Esophagus squamous epithelium (tissue), 5 donors: ENCODE measurements around the gene SRSF5. TPM values are rescaled to one million over a fixed set of nuclear protein-coding genes. Genes with fewer than 3 reads are reported as not detected.

ENCODE experiments used
- DNase-seq: peaks from one replicate; lab custom pipeline; 2025; lab: John Stamatoyannopoulos, UW
- H3K27ac ChIP-seq, 4 donors: fragments of 200-600 bp; sonication (generic); one replicate each; pipeline ENCODE4 v1.5.1; 2016 to 2019; ENCODE audit warnings: mild to moderate bottlenecking in 1 of 4
- H3K27me3 ChIP-seq, 4 donors: fragments of 200-600 bp; sonication (generic); 1 replicate in 3 of 4; 2 replicates in 1 of 4; pipeline versions ENCODE4 v1.5.1 to v1.6.0; 2017 to 2021; ENCODE audit warnings: antibody characterized with exemption in 1 of 4
- H3K36me3 ChIP-seq, 3 donors: fragments of 200-600 bp; sonication (generic); one replicate each; pipeline ENCODE4 v1.5.1; 2016 to 2019
- H3K4me1 ChIP-seq, 3 donors: fragments of 200-600 bp; sonication (generic); one replicate each; pipeline ENCODE4 v1.5.1; 2017 to 2019
- H3K4me3 ChIP-seq, 4 donors: fragments of 200-600 bp; sonication (generic); 1 replicate in 3 of 4; 2 replicates in 1 of 4; pipeline ENCODE4 v1.5.1; 2016 to 2019; ENCODE audit warnings: mild to moderate bottlenecking in 2 of 4, moderate library complexity in 1 of 4
- H3K9me3 ChIP-seq, 3 donors: fragments of 200-600 bp; sonication (generic); one replicate each; pipeline ENCODE4 v1.5.1; 2016 to 2019
- CTCF ChIP-seq, 6 experiments: fragments of 450-650 bp in 4 of 6; fragments of 200-600 bp in 2 of 6; sonication (generic) in 2 of 6; IDR thresholded peaks; one replicate each; pipeline ENCODE4 v1.5.1; 2016 to 2019; ENCODE audit warnings: antibody characterized with exemption in 6 of 6, mild to moderate bottlenecking in 4 of 6, moderate library complexity in 4 of 6
- POLR2A ChIP-seq, 4 donors: fragments of 450-650 bp; IDR thresholded peaks; one replicate each; pipeline ENCODE4 v1.6.1; 2017; ENCODE audit warnings: antibody characterized with exemption in 4 of 4, mild to moderate bottlenecking in 4 of 4, moderate library complexity in 3 of 4
- WGBS, 2 donors: methylation state at CpG; one replicate each; pipeline ENCODE4 v1.1.5; 2018; 5-methylcytosine and 5-hydroxymethylcytosine counted together
- intact Hi-C: fragments of 100-400 bp; cut with DNase I; formaldehyde crosslinking; loops from one replicate; pipeline ENCODE4 v1.15.0; 2022
- total RNA-seq, 4 donors: library from RNA; depleted of rRNA; stranded (reverse); fragments of >200 nt; gene quantifications; one replicate each; pipeline ENCODE4 v1.1.0, GENCODE V29; 2016
- donor health status: DM: yes; HTN: yes; CAD: no.

The SRSF5 gene
- total RNA-seq, 4 donors from 2014 or later, result 94.3 to 382 (median 173) TPM

- DNase-seq, result no peak
- TF ChIP-seq CTCF (IDR thresholded peaks at IDR 0.05) (no peak), POLR2A (IDR thresholded peaks at IDR 0.05) (no peak)
- intact Hi-C loops, result no loop called here
- Histone ChIP-seq H3K27me3 (no peaks in the 10 kb centered on the region), H3K9me3 (no peaks in the 10 kb centered on the region), H3K27ac (no peak overlapping the region), H3K4me3 (no peak overlapping the region), H3K4me1 (peaks cover 0 to 14% (median 0%) of the 10 kb centered on the region in 3 donors), H3K36me3 (peaks cover 0 to 53% (median 6%) of the 10 kb centered on the region in 3 donors)
- WGBS, 2 donors, result 60 to 90% methylated on average over 1 to 3 of the region's 3 CpGs
Observed at GRCh38 chr14:69780952-69781351, 14.0 kb downstream of the SRSF5 start.

DNA sequence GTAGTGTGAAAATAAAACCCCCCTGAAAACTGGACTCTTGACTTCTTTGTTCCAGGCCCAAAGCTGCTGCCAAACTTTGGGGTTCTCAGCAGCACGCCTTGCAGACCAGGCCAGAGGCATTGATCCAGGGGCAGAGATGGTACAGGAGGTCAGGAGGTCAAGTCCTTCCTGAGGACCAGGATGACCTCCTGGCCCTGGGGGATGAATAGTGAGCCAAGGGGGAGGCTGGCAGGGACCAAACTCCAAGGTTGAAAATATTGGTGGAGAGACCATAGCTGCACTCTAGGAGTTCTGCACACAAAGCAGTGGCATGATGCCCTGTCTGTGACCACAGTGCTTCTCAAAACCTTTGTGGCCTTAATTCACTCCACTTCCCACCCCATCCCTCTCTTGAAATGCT lies 18.0 kb downstream of the SRSF5 start:
- Histone ChIP-seq H3K4me1 (no peaks in the 10 kb centered on the region), H3K9me3 (no peaks in the 10 kb centered on the region), H3K4me3 (no peak overlapping the region), H3K27me3 (no peaks in the 10 kb centered on the region), H3K27ac (no peak overlapping the region), H3K36me3 (peaks cover 0 to 19% (median 0%) of the 10 kb centered on the region in 3 donors)
- TF ChIP-seq POLR2A (IDR thresholded peaks at IDR 0.05), result no peak
- no peak for TF ChIP-seq CTCF (IDR thresholded peaks at IDR 0.05)
- intact Hi-C loops, result no loop called here
- no peak for DNase-seq
- 80% methylated on average over 1 of the region's 1 CpG; no CpG with 5 or more reads in 1 of the 2 donors for WGBS, 2 donors

DNA sequence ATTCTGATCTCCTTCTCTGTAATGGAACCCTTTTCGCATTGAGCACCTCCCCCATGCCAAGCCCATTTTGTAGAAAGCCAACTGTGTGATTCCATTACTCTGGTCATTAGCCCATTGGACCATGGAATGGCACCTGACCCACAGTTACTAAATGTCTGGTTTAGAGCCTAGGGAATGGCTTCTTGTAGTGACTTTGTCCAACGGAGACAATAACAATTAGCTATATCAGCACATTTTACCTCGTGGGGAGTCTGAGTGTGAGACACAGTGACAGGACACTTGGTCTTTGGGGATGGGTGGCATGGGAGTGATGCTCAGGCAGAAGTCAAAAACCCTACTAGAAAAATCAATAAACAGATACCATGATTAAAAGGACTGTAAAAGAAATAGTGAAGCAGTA lies 19.7 kb downstream of the SRSF5 start:
- Histone ChIP-seq H3K27ac (no peak overlapping the region), H3K9me3 (no peaks in the 10 kb centered on the region), H3K4me3 (no peak overlapping the region), H3K36me3 (peaks cover 0 to 6% (median 0%) of the 10 kb centered on the region in 3 donors), H3K27me3 (no peaks in the 10 kb centered on the region), H3K4me1 (no peaks in the 10 kb centered on the region)
- intact Hi-C loops, result no loop called here
- DNase-seq, result no peak
- TF ChIP-seq CTCF (IDR thresholded peaks at IDR 0.05), result no peak
- no peak for TF ChIP-seq POLR2A (IDR thresholded peaks at IDR 0.05)
- 90 to 98% methylated on average over 3 of the region's 3 CpGs for WGBS, 2 donors

- Histone ChIP-seq H3K27ac (no peak overlapping the region), H3K9me3 (no peaks in the 10 kb centered on the region), H3K4me3 (no peak overlapping the region), H3K36me3 (peaks cover 0 to 6% (median 0%) of the 10 kb centered on the region in 3 donors), H3K4me1 (no peaks in the 10 kb centered on the region), H3K27me3 (no peaks in the 10 kb centered on the region)
- no peak for TF ChIP-seq POLR2A (IDR thresholded peaks at IDR 0.05)
- no peak for TF ChIP-seq CTCF (IDR thresholded peaks at IDR 0.05)
- DNase-seq, result no peak
- intact Hi-C loops, result no loop called here
Observed at GRCh38 chr14:69789118-69789640, 22.2 kb downstream of the SRSF5 start.

DNA sequence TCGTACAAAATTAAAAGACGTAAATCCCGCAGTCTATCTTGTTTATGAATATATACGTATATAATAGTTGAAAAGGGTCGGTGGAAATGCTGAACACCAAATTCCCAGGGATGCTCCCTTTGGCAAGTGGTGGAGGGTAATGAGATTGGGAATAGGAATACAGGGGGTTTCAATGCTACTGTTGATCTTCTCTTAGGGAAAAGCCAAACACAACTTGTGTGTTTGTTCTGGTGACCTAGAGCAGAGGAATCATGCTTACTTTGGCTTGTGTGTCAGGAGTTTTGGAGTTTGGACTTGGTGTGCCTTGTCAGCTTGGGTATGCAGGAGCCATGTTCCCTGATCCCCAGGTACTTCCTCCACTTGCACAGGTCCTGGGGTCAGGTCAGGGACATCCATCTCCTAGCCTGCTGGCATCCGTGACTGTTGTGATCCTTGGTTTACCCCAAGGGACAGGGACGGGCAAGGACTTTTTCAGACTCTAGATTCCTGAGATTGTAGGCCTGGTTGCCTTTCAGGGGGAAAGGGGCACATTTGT lies 26.0 kb downstream of the SRSF5 start:
- intact Hi-C loops, result no loop called here
- no peak for DNase-seq

More for the DNA sequence above, 26.0 kb downstream of the SRSF5 start:
- TF ChIP-seq POLR2A (IDR thresholded peaks at IDR 0.05) (no peak), CTCF (IDR thresholded peaks at IDR 0.05) (no peak)
- H3K27ac ChIP-seq, result no peak overlapping the region
- no peak overlapping the region for H3K4me3 ChIP-seq
- H3K36me3 ChIP-seq, result no peaks in the 10 kb centered on the region
- 86 to 91% methylated on average over 7 of the region's 7 CpGs for WGBS, 2 donors
- H3K9me3 ChIP-seq, result no peaks in the 10 kb centered on the region
- no peaks in the 10 kb centered on the region for H3K27me3 ChIP-seq
- H3K4me1 ChIP-seq, result peaks cover 0 to 7% (median 3%) of the 10 kb centered on the region in 3 donors
